H1 (cell line): ENCODE results near the gene CPT2. TPM values are rescaled to one million over a fixed set of nuclear protein-coding genes. Genes with fewer than 3 reads are reported as not detected.
A peak's percentile ranks its signal among the peaks of the same experiment; 100 is the strongest.

Experiments
- CTCF ChIA-PET: fragments of 300-600 bp; sonication (Branson Sonifier 250); formaldehyde crosslinking; loops from one replicate; lab custom pipeline; 2021; ENCODE audit not compliant: partially characterized antibody; lab: Charles Lee
- POLR2A ChIA-PET: fragments of 300-600 bp; sonication (Branson Sonifier 250); formaldehyde crosslinking; loops from one replicate; lab custom pipeline; 2021; ENCODE audit warnings: inconsistent platforms; ENCODE audit not compliant: partially characterized antibody; lab: Charles Lee
- DNase-seq, 2 experiments: peaks; one replicate each; pipeline versions ENCODE4 v3.0.0 to v3.0.0-alpha.2; 2010 to 2022; ENCODE audit warnings: low spot score in 2 of 2, low read depth in 1 of 2, mixed read lengths in 1 of 2
- FAIRE-seq: peaks from 2 replicates; lab custom pipeline; 2011; peaks lifted over from hg19 to GRCh38; lab: Jason Lieb, UNC
- H2AFZ ChIP-seq: 2 replicates; pipeline ENCODE4 v1.8.1; 2012; ENCODE audit warnings: low read length, inconsistent platforms
- H2AK5ac ChIP-seq: 2 replicates; pipeline ENCODE4 v1.6.1; 2013; ENCODE audit warnings: low read depth, low read length
- H2BK120ac ChIP-seq: replicated peaks from 2 replicates; pipeline ENCODE3; 2013; ENCODE audit warnings: low read depth, low read length, inconsistent platforms
- H2BK12ac ChIP-seq: 2 replicates; pipeline ENCODE4 v1.6.1; 2013; ENCODE audit warnings: low read depth, low read length
- H2BK15ac ChIP-seq: 2 replicates; pipeline ENCODE4 v1.6.1; 2013; ENCODE audit warnings: low read length
- H2BK20ac ChIP-seq: 2 replicates; pipeline ENCODE4 v1.6.1; 2013; ENCODE audit warnings: low read length
- H2BK5ac ChIP-seq: 2 replicates; pipeline ENCODE4 v1.6.1; 2013; ENCODE audit warnings: low read depth, low read length
- H3K14ac ChIP-seq: 2 replicates; pipeline ENCODE4 v1.6.1; 2013; ENCODE audit warnings: inconsistent platforms; ENCODE audit not compliant: insufficient read length
- H3K18ac ChIP-seq: 2 replicates; pipeline ENCODE4 v1.6.1; 2013; ENCODE audit warnings: low read length; ENCODE audit errors: extremely low read depth
- H3K23ac ChIP-seq: 2 replicates; pipeline ENCODE4 v1.6.1; 2013; ENCODE audit warnings: inconsistent platforms; ENCODE audit not compliant: insufficient read length
- H3K23me2 ChIP-seq: 2 replicates; pipeline ENCODE4 v1.6.1; 2013; ENCODE audit warnings: low read depth, low read length
- H3K27ac ChIP-seq: 2 replicates; pipeline ENCODE4 v1.6.1; 2011; ENCODE audit warnings: low read depth, low read length, inconsistent platforms
- H3K27me3 ChIP-seq, 4 experiments: replicated peaks in 1 of 4; 1 replicate in 1 of 4; 2 replicates in 3 of 4; pipeline versions ENCODE4 v1.6.1 to v1.8.1; 2011 to 2013; ENCODE audit warnings: low read length in 3 of 4, mild to moderate bottlenecking in 3 of 4, inconsistent platforms in 2 of 4, mixed read lengths in 2 of 4, moderate library complexity in 1 of 4; ENCODE audit not compliant: control insufficient read depth in 3 of 4, insufficient read depth in 3 of 4; ENCODE audit errors: extremely low read depth in 1 of 4
- H3K36me3 ChIP-seq, 4 experiments: 2 replicates each; pipeline versions ENCODE4 v1.6.1 to v1.8.1; 2011 to 2013; ENCODE audit warnings: mild to moderate bottlenecking in 4 of 4, low read length in 3 of 4, moderate library complexity in 2 of 4, control low read depth in 1 of 4, inconsistent platforms in 1 of 4; ENCODE audit not compliant: insufficient read depth in 4 of 4, control insufficient read depth in 2 of 4
- H3K4ac ChIP-seq: replicated peaks from 2 replicates; pipeline ENCODE3; 2013; ENCODE audit warnings: low read length, low read depth, mixed read lengths, inconsistent platforms; ENCODE audit not compliant: insufficient read length
- H3K4me1 ChIP-seq, 4 experiments: replicated peaks in 1 of 4; 1 replicate in 1 of 4; 2 replicates in 3 of 4; pipeline versions ENCODE4 v1.6.1 to v1.8.1; 2011 to 2013; ENCODE audit warnings: low read length in 3 of 4, inconsistent platforms in 2 of 4, mixed read lengths in 1 of 4; ENCODE audit not compliant: insufficient read depth in 4 of 4, control insufficient read depth in 3 of 4
- H3K4me2 ChIP-seq, 2 experiments: 2 replicates each; pipeline versions ENCODE4 v1.6.1 to v1.8.1; 2011 to 2013; ENCODE audit warnings: low read depth in 2 of 2, low read length in 2 of 2, control low read depth in 1 of 2, inconsistent platforms in 1 of 2, mild to moderate bottlenecking in 1 of 2; ENCODE audit not compliant: insufficient read depth in 1 of 2
- H3K4me3 ChIP-seq, 4 experiments: fragments of 200-600, 300-600 bp in 1 of 4; sonication (generic), shearing (Covaris generic), sonication (Bioruptor Twin) in 1 of 4; 2 replicates each; pipeline versions ENCODE4 v1.5.1 to v1.8.1; 2011 to 2016; ENCODE audit warnings: low read length in 4 of 4, low read depth in 3 of 4, control low read depth in 2 of 4, inconsistent platforms in 2 of 4, mild to moderate bottlenecking in 2 of 4, mixed read lengths in 1 of 4, moderate library complexity in 1 of 4; ENCODE audit not compliant: insufficient read depth in 2 of 4; ENCODE audit errors: extremely low read depth in 1 of 4
- H3K56ac ChIP-seq: replicated peaks from 2 replicates; pipeline ENCODE3; 2013; ENCODE audit warnings: low read depth, mild to moderate bottlenecking, mixed read lengths, low read length, inconsistent platforms; ENCODE audit not compliant: insufficient read length
- H3K79me1 ChIP-seq: 2 replicates; pipeline ENCODE4 v1.6.1; 2013; ENCODE audit warnings: low read depth, low read length, control low read depth
- H3K79me2 ChIP-seq, 2 experiments: 2 replicates each; pipeline versions ENCODE4 v1.6.1 to v1.8.1; 2012 to 2013; ENCODE audit warnings: low read length in 2 of 2, mild to moderate bottlenecking in 2 of 2, inconsistent platforms in 1 of 2; ENCODE audit not compliant: insufficient read depth in 2 of 2, control insufficient read depth in 1 of 2
- H3K9ac ChIP-seq, 4 experiments: replicated peaks in 1 of 4; 1 replicate in 1 of 4; 2 replicates in 3 of 4; pipeline versions ENCODE4 v1.6.1 to v1.8.1; 2011 to 2013; ENCODE audit warnings: low read depth in 3 of 4, low read length in 3 of 4, control low read depth in 2 of 4, mild to moderate bottlenecking in 2 of 4, moderate library complexity in 2 of 4, inconsistent platforms in 1 of 4; ENCODE audit errors: extremely low read depth in 1 of 4
- H3K9me3 ChIP-seq, 2 experiments: 2 replicates each; pipeline versions ENCODE4 v1.6.1 to v1.8.1; 2012 to 2013; ENCODE audit warnings: mild to moderate bottlenecking in 2 of 2, moderate library complexity in 2 of 2, control low read depth in 1 of 2, inconsistent platforms in 1 of 2, low read depth in 1 of 2, low read length in 1 of 2, mixed read lengths in 1 of 2; ENCODE audit not compliant: insufficient read depth in 2 of 2
- H4K20me1 ChIP-seq, 2 experiments: replicated peaks in 1 of 2; 2 replicates each; pipeline versions ENCODE3 to v1.8.1; 2011 to 2013; ENCODE audit warnings: inconsistent platforms in 2 of 2, low read length in 2 of 2, mild to moderate bottlenecking in 1 of 2; ENCODE audit not compliant: insufficient read depth in 2 of 2, control insufficient read depth in 1 of 2
- H4K5ac ChIP-seq: 2 replicates; pipeline ENCODE4 v1.6.1; 2013; ENCODE audit warnings: low read length, low read depth, mixed read lengths, inconsistent platforms; ENCODE audit not compliant: insufficient read length
- H4K8ac ChIP-seq: 2 replicates; pipeline ENCODE4 v1.8.0; 2013; ENCODE audit warnings: mild to moderate bottlenecking, moderate library complexity, low read length, inconsistent platforms; ENCODE audit not compliant: insufficient read depth; ENCODE audit errors: extremely low read depth
- H4K91ac ChIP-seq: replicated peaks from 2 replicates; pipeline ENCODE3; 2013; ENCODE audit warnings: low read length, mixed read lengths, inconsistent platforms; ENCODE audit not compliant: insufficient read length
- ASH2L ChIP-seq: fragments of 200-600, 300-600 bp; sonication (generic); IDR thresholded peaks from one replicate; pipeline ENCODE4 v1.7.1; 2017; ENCODE audit warnings: low read length
- NRF1 ChIP-seq: IDR thresholded peaks from 2 replicates; pipeline ENCODE4 v1.6.1; 2011; ENCODE audit warnings: mild to moderate bottlenecking, low read depth, low read length, improper control_type of control experiment
- TBP ChIP-seq: IDR thresholded peaks from 2 replicates; pipeline ENCODE4 v1.6.1; 2011; ENCODE audit warnings: low read depth, low read length, improper control_type of control experiment
- YY1 ChIP-seq: IDR thresholded peaks from 2 replicates; pipeline ENCODE4 v1.6.1; 2011; ENCODE audit warnings: low read depth, mild to moderate bottlenecking, low read length
- WGBS, 2 experiments: shearing (Covaris generic) in 1 of 2; methylation state at CpG; one replicate each; pipeline versions ENCODE4 v1.1.6 to v1.1.7; 2013 to 2015; ENCODE audit warnings: low lambda C conversion rate in 2 of 2, mixed read lengths in 2 of 2, inconsistent platforms in 1 of 2, low coverage in 1 of 2, missing lambda C conversion rate in 1 of 2; ENCODE audit not compliant: insufficient replicate concordance in 2 of 2, insufficient coverage in 1 of 2, insufficient read length in 1 of 2; ENCODE audit errors: extremely low coverage in 1 of 2, missing lambda C conversion rate in 1 of 2; 5-methylcytosine and 5-hydroxymethylcytosine counted together
- polyA plus RNA-seq, 7 experiments: library from polyadenylated mRNA; depleted of rRNA in 3 of 7; stranded (reverse) in 5 of 7; unstranded in 2 of 7; fragments of >200 nt in 5 of 7; fragments of 200-250 nt in 2 of 7; gene quantifications; 1 replicate in 5 of 7; 2 replicates in 1 of 7; 4 replicates in 1 of 7; pipeline versions ENCODE4 v1.2.1 to v1.2.3, GENCODE V29; 2011 to 2013; ENCODE audit warnings: missing spikeins in 2 of 7, mixed read lengths in 2 of 7
- total RNA-seq: library from RNA; stranded (reverse); fragmentation: NEBNext Ultra II Directional; extraction: Animal tissue kit (Norgen Biotek cat#: 25700); gene quantifications from 2 replicates; pipeline ENCODE4 v1.2.1, GENCODE V29; 2021

Gene CPT2
- total and polyA plus RNA-seq, 2 of the 8 experiments (the other 6 are each of a cell fraction or from before 2014, with no cell fraction given) = 23.9 to 25.5 TPM

DNA sequence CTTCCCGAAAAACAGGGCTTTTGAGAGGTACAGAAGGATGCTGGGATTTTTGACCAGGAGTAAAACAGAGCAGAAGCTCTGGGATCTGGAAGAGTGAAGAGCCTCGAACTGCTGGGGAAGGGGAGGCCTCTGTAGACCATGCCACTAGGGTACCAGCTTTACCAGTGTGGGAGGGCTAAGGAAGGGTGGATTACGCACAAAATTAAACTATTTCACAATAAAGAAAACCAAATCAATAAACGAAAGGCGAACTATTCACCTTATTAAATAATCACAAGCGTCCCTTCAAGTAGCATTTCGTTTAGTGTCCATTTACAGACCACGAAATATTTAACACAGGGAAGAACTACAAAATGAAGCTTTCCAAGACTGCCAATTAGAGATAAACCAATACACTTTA is 23.1 kb downstream of the CPT2 start:
- peaks cover 0 to 28% (median 4%) of the 10 kb centered on the region in 4 experiments; a peak in 5 of 8 replicates for H3K36me3 ChIP-seq
- no peak overlapping the region for H4K5ac ChIP-seq
- peak overlapping the region; percentile 6; the same call in 1 of the 2 replicates for H3K18ac ChIP-seq
- peak overlapping the region; percentile 76 to 78 for H3K4me2 ChIP-seq
- H2BK15ac ChIP-seq = no peak overlapping the region
- H3K4me1 ChIP-seq = peaks cover 0 to 5% (median 1%) of the 10 kb centered on the region in 4 experiments; a peak in 3 of 7 replicates
- no peak overlapping the region for H3K27ac ChIP-seq
- H3K23me2 ChIP-seq = peaks cover 8% of the 10 kb centered on the region; the same call in 1 of the 2 replicates
- peak overlapping the region in 2 of 4 experiments; percentile 48 to 81; a peak in 2 of 7 replicates for H3K9ac ChIP-seq
- H3K14ac ChIP-seq = no peak overlapping the region
- H3K79me1 ChIP-seq = peaks cover 2% of the 10 kb centered on the region; the same call in 1 of the 2 replicates
- H2BK12ac ChIP-seq = no peak overlapping the region
- H2AK5ac ChIP-seq = no peak overlapping the region
- H3K9me3 ChIP-seq = no peaks in the 10 kb centered on the region
- no peak overlapping the region for H3K23ac ChIP-seq
- no peak overlapping the region for H4K91ac ChIP-seq
- ChIA-PET CTCF (interaction anchor here (0.6 to 1.2 kb wide), 2 partner anchors 9 to 252 kb away, joined by 3 read pairs; no protein-coding TSS in a partner anchor), POLR2A (interaction anchor here (0.6 to 7.2 kb wide), 6 partner anchors 10 to 845 kb away, joined by 3 to 62 read pairs (median 4); partner anchors contain the start of gene MAGOH)
- peaks cover 0 to 10% of the 10 kb centered on the region in 2 experiments; a peak in 1 of 4 replicates for H3K79me2 ChIP-seq
- DNase-seq (no peak), FAIRE-seq (no peak)
- no peak overlapping the region for H2BK5ac ChIP-seq
- no peak overlapping the region for H2AFZ ChIP-seq
- H4K8ac ChIP-seq = no peak overlapping the region
- WGBS, 2 experiments = 33% methylated on average over 8 of the region's 8 CpGs; no CpG with 5 or more reads in 1 of the 2 experiments
- peak overlapping the region; percentile 76 to 90 (median 80) for H3K4me3 ChIP-seq
- no peak overlapping the region for H2BK120ac ChIP-seq
- H4K20me1 ChIP-seq = no peaks in the 10 kb centered on the region
- H3K27me3 ChIP-seq = peaks cover 0 to 2% (median 0%) of the 10 kb centered on the region in 4 experiments; a peak in 1 of 7 replicates
- H3K56ac ChIP-seq = no peak overlapping the region
- H2BK20ac ChIP-seq = no peak overlapping the region
- no peak overlapping the region for H3K4ac ChIP-seq
- TF ChIP-seq NRF1 (no peak), ASH2L (no peak), YY1 (no peak), TBP (no peak)
